NCI-H146 (cell line): ENCODE results near the gene CCND3.

Experiments
- DNase-seq: peaks from one replicate; lab custom pipeline; 2025; lab: John Stamatoyannopoulos, UW

The CCND3 gene

DNA sequence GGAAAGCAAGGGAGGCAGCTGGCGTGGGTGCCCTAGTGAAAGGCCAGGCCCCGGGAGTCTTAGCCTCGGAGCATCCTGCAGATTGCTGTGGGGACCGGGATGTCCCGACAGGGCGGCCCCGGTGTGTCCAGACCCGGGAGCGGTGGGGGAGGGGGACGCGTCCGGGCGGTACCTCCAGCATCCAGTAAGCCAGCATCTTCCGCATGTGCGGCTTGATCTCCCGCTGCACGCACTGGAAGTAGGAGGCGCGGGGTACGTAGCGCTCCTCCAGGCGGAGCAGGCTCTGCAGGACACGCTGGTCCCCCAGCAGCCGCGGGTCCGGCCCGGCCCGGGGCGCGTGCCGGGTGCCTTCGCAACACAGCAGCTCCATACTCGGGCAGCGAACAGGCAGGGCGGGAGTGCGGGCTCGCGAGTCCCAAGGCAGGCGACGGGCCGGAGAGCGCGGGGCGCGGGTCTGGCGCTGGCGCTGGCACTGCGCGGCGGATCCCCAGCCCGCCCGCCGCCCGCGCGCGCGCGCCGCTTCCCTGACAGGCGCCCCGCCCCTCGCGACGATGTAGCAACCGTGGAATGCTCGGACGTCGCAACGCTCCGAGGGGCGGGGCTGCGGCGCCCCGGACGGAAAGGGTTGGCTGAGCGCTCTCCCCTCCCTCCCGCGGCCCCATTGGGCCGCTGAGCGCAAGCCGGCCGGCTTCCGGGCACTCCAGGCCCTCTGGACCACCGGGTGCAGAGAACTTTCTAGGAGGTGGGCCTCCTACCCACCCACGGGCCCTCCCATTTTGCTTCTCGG lies at the start of gene CCND3:
Gene CCND3 (minus strand): TSS at position 529 of the 787 bp plus-strand sequence. CDS start 159 bp downstream, at position 370.
- peak; percentile 96 for DNase-seq

DNA sequence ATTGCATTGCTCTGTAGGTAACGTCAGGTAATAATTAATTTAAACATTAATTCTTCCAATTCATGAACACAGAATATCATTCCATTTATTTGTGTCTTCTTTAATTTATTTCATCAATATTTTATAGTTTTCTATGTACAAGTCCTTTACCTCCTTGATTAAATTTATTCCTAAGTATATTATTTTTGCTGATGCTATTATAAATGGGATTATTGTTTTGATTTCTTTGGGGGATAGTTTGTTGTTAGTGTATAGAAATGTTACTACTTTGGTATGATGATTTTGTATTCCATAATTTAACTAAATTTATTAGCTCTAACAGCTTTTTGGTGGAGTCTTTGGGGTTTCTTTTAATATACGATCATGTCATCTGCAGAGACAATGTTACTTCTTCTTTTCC lies 44.7 kb upstream of the CCND3 start:
- no peak for DNase-seq

DNA sequence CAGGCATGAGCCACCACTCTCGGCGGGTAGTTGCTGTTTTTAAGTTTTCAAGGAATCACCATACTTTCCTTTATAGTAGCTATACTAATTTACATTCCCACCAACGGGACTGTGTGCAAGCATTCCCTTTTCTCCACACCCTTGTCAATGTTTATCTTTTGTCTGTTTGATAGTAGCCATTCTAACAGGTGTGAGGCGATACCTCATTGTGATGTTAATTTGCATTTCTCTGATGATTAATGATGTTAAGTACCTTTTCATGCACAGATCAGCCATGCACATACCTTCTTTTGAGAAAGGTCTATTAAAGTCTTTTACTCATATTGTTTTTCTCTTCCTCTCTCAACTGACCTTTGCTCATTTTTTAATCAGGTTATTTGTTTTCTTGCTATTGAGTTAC lies 43.0 kb upstream of the CCND3 start:
- DNase-seq = peak; percentile 51

DNA sequence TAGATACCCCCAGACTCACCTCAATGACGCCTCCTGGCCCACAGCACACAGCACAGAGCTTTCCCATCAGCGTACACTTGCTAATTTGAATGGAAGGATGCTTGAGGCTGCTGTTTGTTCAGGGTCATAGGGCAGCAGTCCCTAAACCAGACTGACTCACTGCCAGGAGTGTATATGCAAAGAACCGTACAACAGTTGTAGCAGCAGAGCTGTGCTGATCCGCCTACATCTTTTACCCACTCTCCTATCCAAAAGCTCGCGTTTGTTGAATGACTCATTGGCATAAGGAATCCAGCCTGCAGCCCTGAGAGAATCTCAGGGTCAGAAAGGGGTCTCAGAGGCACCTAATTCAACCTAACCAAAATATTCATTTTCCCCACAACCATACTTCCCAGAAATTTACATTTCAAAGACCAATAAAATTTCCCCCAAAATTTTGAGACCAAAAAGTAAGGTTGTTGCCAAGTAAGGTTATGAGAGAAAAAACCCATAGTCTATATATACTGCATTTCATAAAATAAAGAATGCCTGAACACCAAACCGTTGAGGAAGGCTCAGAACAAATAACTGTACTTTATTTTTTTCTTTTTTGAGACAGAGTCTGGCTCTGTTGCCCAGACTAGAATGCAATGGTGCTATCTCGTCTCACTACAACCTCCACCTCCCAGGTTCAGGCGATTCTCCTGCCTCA lies 35.3 kb upstream of the CCND3 start:
- no peak for DNase-seq

DNA sequence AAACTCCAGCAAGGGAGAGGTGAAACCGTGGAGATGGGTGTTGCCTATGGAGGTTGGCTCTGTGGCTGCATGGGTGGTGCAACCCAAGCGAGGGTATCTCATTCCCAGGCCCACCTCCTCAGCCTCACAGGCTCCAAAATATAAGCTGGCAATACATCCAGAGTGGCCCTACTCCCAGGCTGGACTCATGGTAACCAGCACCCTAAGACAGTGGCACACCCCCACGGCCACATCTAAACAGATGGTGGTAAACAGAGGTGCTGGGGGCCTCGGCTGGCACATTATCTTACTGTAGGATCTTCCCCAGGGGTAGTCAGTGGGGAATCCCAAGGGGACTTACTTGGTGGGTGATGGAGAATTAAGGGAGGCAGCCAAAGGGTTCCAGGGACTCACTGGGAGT lies 33.7 kb upstream of the CCND3 start:
- no peak for DNase-seq

DNA sequence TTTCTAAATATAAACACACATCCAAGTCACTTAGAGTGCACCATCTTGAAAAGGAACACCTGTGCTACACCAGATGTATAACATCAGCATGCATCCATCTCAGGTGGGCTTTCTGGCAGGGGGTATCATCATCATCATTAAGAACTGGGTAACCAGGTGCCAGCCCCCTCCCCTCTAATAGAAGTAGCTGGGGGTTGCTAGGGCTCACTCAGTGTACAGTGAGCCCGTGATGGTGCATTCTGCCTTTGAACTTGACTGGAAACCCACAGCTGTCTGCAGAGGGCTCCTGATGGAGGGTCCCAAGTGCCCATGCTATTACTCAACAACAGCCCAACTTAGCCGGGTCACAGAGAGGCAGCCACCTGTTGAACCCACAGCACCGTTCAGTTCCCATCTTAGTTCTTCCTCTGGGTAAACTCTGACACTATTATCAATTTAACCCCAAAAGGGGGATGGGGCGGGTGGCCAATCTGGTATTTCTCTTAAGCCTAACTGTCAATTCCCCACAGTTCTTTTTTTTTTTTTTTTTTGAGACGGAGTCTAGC lies 32.7 kb upstream of the CCND3 start:
- no peak for DNase-seq

DNA sequence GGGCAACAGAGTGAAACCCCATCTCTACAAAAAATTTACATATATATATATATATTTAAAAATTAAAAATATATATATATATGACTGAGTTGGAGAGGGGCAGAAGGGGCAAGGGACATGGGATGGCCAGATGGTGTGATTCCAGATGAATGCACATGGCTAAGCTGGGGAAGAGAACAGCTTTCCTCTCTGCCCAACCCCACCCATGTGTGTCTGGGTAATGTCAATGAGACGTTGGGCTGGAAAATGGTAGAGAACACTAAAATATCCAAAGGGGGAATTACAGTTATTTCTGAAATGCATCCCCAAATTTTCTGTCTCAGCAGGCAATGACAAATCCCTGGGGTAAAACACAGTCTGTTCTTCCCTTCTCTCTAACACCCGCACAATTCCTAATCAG lies 31.2 kb upstream of the CCND3 start:
- no peak for DNase-seq

DNA sequence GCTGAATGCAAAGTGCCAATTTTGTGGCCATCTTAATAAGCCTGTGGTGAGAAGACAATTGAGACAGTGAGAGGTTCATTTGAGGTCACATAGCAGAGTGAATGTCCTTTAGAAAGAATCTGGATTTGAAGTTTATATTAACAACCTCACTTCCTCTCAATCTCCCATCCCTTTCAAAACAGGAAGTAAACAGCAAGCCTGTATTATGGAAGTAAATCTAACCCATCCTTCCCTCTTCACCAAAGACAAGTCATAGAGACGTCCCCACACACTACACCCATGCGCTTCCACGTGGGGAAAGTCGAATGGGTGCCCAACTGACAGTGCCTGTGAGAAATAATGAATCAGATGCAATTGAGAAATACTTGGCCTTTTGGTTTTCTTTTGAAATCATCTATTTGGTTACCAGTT lies 28.8 kb upstream of the CCND3 start:
- DNase-seq = no peak

DNA sequence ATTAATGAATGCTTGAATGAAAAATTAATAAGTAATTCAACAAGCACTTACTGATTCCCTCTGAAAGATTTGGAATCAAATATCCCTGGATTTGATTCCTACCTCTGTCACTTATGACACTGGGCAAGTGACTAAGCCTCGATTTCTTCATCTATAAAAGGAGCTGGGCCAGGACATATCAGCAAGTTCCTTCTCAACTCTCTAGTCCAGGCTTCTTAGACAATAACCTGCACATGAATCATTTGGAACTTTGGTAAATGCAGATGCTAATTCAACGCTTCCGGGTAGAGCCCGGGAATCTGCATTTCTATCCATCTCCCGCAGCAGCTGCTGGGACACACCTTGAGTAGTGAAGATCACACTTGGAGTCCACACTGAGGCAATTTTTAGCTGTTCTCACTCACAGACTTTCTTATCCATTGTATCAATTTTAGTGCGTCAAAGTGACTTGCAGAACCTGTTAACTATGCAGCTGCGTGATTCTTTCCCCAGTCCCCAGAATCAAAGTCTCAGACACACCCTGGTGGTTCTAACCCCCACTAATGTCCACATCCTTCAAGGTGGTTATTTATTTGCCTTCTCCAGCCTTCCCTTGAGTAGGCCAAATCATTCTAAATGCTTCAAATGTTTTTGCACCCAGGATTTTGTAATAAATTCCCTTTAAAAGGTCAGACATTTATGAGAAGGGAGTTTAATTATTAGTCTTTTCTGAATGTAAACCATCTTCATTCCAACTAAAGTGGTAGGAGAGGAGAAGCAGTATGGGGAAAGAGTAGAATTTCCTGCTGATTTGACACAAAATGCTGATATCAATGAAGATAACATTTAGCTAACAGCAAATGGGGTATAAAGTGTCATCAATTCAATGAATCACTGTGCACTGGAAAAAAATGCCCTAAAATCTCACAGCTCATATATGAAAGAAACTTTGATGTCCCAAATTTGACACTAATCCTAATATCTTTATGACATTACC lies 26.0 kb upstream of the CCND3 start:
- DNase-seq = no peak

DNA sequence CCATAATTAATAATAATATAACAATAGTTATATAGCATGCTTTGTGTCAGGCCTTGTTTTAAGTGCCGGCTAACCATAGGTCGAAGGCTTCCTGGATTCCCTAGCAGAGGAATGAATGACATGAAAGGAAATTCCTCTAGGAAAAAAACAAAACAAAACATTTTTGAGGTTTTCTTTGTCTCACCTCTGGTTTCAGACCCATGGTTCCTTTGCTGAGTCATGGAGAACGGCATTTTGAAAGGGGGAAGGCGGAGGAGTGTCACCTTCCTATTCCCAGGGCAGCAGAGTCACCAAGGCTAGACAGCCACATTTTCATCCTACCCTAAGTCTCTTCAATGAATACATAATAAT lies 25.3 kb upstream of the CCND3 start:
- no peak for DNase-seq

DNA sequence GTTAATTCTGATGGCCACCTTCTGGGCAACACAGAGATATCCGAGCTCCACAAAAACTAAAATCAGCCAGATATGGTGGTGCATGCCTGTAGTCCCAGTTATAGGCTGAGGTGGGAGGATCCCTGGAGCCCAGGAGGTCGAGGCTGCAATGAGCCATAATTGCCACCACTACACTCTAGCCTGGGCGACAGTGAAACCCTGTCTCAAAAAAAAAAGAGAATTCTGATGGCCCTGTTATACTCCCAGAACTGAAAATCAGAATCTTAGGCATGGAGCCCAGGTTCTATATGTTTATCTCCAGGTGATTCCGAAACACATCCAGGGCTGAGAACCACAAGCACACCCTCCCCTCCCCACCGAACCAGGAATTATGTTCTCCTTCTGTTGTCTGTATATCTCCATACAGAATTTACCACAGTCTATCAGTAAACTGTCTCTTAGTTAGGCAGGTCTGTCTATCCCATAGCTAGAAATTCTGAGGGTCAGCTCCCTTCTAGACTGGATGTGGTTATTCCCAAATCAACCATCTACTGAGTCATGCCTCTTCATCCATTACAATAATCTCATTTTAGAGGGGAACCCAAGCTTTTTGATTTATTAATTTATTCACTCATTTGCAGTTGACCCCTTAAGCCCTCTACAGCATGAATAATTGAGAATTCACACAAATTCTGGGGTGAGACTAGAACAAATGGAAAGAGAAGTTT lies 24.8 kb upstream of the CCND3 start:
- DNase-seq = no peak

DNA sequence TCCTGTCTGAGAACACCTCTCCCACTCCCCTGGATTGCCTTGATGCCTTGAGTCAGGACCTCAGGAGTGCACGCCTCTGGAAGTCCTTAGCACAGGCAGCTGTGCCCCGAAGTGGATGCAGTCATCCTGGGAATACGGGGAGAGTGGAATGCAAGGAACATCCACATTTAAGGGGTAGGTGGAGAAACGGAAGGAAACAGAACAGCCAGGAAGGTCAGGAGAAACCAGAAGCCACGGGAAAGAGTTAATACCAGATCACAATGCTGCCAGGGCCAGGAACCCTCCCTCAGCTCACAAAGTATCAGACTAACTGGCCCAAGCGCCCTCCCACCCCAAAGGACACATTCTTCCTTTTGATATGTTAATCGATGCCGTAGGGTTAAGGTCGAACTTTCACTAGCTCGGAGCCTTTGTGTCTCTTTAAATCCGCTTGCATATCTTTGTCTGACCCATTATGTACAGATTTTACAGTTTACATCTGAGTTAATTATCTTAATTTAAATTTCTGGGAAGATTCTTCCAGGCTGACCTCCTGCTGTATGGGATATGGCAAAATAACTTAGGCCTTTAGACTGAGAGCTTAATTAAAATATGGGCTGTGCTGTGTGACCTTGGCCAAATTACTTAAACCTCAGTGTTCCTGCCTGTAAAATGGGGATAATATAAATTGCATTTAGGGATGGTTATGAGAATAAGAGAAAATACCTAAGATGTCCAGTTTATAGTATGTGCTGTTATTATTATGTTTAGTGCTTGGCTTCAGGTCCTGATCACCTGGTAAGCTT lies 24.0 kb upstream of the CCND3 start:
- DNase-seq = no peak

DNA sequence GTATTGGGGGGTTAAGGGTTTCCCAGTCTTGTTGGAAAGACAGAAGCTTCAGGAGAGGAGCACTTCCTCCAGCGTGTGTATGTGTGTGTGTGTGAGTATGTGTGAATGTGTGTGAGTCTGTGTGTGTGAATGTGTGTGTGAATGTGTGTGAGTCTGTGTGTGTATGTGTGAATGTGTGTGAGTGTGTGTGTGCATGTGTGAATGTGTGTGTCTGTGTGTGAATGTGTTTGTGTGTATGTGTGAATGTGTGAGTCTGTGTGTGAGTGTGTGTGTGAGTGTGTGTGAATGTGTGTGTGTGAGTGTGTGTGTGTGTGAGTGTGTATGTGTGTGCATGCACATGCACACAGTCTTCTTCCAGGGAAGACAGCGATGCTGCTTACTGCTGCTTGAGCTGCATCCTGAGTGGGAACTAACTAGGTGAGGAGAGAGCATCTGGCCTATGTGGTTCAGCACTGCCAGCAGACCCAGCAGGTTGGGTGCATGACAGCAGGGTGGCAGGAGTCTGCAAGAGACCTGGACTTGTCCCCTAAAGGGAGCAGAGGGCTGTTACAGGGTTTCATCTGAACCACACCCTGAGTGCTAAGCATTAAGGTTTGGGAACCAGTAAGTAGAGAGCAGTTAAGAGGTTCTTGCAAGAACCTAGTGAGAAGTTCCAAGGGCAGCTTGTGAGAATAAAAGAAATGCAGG lies 22.7 kb upstream of the CCND3 start:
- no peak for DNase-seq

DNA sequence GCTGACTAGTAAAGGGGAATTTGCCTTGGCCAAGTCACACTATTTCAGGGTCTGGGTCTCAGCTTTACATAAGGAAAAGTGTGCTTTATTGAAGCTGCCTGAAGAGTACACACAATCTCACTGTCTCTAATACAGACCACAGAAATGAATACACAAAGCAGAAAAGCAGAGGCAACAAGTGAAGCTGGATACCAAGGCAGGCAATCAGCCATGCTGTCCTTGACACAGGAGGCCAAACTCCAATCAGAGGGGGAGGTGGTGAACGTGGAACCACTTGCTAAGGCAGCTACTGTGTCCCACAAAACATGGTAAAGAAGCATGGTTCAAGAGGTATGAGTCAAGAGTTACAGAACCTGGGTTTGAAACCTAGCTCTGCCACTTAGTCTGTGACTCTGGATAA lies 21.8 kb upstream of the CCND3 start:
- DNase-seq = no peak

DNA sequence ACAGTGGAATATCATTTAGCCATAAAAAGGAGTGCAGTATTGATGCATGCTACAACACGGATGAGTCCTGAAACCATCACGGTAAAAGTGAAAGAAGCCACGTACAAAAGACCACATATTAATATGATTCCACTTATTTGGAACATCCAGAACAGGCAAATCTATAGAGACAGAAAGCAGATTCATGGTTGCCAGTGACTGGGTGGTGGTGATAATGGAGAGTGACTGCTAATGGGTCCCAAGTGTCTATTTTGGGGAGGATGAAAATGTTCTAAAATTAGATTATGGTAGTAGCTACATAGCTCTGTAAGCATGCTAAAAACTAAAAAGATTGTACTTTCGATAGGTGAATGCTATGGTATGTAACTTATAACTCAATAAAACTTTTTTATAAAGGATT lies 18.4 kb upstream of the CCND3 start:
- DNase-seq = no peak

DNA sequence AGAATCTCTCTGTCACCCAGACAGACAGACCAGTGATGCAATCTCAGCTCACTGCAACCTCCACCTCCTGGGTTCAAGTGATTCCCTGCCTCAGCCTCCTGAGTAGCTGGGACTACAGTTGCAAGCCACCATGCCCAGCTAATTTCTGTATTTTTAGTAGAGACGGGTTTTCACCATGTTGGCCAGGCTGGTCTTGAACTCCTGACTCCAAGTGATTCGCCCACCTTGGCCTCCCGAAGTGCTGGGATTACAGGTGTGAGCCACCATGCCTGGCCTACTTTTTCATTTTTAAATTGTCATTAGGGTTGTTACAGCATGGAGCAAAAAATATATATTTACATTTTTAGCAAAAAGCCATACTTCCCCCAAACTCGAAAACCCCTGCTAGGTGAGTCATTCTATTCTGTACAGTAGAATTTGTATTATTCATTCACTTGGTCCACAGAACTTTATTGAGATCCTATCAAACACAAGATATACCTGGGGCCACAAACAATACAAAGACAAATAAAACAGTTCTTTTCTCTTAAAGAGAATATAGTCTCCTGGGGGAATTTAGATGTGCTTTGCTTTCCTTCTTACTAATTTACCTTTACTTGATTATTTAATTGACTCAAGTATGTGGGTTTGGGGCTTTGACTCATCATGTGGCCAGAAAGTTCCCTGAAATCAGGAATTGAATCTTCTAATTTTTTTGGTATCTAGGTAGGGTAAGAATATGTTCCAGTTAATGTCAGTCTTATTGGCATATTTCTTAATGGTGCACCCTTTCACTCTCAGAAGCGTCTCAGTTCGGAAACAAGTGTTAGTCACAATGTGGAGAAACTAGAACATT lies 16.6 kb upstream of the CCND3 start:
- DNase-seq = no peak

DNA sequence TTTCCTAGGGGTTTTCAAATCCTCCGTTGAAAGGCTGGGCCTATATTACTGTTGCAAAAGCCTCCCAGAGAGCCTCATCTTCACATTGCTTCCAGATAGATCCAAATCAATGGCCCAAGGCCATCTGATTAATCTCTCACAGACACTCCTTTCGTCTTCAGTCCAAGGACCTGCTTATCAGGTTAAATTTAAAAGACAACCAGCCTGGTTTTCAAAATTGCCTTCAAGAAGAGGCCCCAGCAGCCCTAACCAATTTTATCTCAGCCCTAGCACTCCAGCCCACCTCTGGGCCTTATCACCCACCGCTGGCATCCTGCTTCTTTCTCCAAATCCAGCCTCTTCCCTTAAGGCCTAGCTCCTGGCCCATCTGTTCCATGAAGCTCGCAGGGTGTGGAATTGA lies 15.5 kb upstream of the CCND3 start:
- DNase-seq = no peak

DNA sequence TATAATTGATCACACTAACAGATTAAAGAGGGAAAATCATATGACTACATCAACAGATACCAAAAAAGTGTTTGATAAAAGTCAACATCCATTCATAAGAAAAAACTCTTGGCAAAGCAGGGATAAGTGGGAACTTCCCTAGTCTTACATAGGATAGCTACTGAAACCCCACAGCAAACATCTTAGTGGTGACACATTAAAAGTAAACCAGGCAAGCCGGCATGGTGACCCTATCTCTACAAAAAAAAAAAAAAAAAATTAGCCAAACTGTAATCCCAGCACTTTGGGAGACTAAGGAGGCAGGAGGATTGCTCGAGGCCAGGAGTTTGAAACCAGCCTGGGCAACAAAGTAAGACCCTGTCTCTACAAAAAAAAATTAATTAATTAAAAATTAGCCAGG lies 13.8 kb upstream of the CCND3 start:
- DNase-seq = no peak

DNA sequence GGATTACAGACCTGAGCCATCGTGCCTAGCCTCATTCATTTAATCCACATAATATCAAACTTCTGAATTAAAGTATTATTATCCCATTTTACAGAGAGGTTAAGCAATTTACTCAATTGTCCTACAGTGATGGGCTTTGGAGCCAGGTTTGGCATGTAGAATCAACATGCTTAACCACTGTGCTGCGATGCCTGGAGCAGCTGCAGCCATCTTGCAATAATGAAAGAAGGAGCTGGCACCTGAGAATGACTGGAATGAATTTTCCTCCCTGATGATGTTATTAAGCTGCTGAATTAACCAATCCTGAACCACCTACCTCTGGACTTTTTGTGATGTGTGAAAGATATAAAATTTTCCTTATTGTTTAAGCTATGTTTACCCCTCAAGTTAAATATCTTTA lies 13.1 kb upstream of the CCND3 start:
- DNase-seq = no peak
